ENCODE results near the gene TM7SF2. TPM values are rescaled to one million over a fixed set of nuclear protein-coding genes. Genes with fewer than 3 reads are reported as not detected.

The TM7SF2 gene
- total RNA-seq, 1 experiment from 2014 or later = 44.2 TPM

DNA sequence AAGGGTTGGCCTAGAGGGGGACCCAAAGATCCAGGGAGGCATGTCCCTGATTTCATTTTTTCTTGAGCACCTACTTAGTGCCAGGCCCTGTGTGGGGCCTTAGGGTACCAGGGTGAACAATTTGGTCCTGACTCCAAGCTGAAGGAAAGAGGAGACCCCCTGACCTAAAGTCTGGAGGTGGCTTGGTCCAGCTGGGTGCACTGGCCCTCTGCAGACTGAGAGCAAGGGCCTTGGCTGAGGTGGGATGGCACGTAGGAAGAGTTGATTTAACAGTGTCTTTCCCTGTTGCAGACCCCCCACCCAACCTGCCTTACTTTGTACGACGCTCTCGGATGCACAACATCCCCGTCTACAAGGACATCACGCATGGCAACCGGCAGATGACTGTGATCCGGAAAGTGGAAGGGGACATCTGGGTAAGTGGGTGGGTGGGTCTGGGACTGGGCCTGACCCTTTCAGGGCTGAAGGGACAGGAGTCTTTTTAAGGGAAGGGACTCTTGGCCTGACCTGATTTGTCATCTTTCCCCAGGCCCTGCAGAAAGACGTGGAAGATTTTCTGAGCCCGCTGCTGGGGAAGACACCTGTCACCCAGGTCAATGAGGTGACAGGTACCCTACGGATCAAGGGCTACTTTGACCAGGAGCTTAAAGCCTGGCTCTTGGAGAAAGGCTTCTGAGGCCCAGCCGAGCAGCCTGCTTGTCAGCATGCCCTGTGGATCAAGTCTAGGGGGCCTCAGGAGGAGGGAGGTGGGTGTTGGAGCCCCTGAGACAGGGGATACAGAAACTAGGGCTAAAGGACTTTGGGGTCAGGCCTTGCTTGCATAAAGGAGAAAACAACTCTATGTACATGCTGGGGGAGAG lies 13.8 kb downstream of the TM7SF2 start:
- Histone ChIP-seq H3K4me3 (ENCODE audit: low read length) (no peak overlapping the region), H3K36me3 (ENCODE audit: low read depth, low read length) (peaks cover 41% of the 10 kb centered on the region), H3K9ac (ENCODE audit: low read length) (no peak overlapping the region), H3K9me3 (ENCODE audit: low read length) (no peaks in the 10 kb centered on the region), H3K79me2 (ENCODE audit: low read length) (peaks cover 47% of the 10 kb centered on the region), H2AFZ (ENCODE audit: low read length) (no peak overlapping the region), H3K4me1 (ENCODE audit: insufficient read depth, low read length) (peaks cover 19% of the 10 kb centered on the region), H3K27ac (ENCODE audit: low read length) (no peak overlapping the region), H3K9me2 (replicated peaks; ENCODE audit: low read length) (no peaks in the 10 kb centered on the region), H3K27me3 (ENCODE audit: low read length) (no peaks in the 10 kb centered on the region), H3K4me2 (ENCODE audit: low read length) (no peak overlapping the region), H3F3A (ENCODE audit: low read length, unreplicated experiment) (peaks cover 1% of the 10 kb centered on the region), H4K20me1 (ENCODE audit: low read length) (0 out of 2 replicates have a peak, but pooled peaks cover under 1% of the 10 kb centered on the region)
- ATAC-seq = no peak
- CTCF ChIA-PET = no interaction called here
- DNase-seq = no peak
- POLR2A ChIA-PET (ENCODE audit: unreplicated experiment) = no interaction called here
- intact Hi-C loops (cut with micrococcal nuclease) = no loop called here
- BruUV-seq (replicated peaks) = no TSS peak
- TF ChIP-seq, protein P1, sequence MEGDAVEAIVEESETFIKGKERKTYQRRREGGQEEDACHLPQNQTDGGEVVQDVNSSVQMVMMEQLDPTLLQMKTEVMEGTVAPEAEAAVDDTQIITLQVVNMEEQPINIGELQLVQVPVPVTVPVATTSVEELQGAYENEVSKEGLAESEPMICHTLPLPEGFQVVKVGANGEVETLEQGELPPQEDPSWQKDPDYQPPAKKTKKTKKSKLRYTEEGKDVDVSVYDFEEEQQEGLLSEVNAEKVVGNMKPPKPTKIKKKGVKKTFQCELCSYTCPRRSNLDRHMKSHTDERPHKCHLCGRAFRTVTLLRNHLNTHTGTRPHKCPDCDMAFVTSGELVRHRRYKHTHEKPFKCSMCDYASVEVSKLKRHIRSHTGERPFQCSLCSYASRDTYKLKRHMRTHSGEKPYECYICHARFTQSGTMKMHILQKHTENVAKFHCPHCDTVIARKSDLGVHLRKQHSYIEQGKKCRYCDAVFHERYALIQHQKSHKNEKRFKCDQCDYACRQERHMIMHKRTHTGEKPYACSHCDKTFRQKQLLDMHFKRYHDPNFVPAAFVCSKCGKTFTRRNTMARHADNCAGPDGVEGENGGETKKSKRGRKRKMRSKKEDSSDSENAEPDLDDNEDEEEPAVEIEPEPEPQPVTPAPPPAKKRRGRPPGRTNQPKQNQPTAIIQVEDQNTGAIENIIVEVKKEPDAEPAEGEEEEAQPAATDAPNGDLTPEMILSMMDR (conservative IDR thresholded peaks at IDR 0.05; ENCODE audit: low read depth, low read length) = no peak
- TF ChIP-seq EZH2 (IDR thresholded peaks at IDR 0.05; ENCODE audit: low read length, unreplicated experiment) (no peak), EZH2phosphoT487 (IDR thresholded peaks at IDR 0.05; ENCODE audit: borderline replicate concordance, low read length) (no peak)

DNA sequence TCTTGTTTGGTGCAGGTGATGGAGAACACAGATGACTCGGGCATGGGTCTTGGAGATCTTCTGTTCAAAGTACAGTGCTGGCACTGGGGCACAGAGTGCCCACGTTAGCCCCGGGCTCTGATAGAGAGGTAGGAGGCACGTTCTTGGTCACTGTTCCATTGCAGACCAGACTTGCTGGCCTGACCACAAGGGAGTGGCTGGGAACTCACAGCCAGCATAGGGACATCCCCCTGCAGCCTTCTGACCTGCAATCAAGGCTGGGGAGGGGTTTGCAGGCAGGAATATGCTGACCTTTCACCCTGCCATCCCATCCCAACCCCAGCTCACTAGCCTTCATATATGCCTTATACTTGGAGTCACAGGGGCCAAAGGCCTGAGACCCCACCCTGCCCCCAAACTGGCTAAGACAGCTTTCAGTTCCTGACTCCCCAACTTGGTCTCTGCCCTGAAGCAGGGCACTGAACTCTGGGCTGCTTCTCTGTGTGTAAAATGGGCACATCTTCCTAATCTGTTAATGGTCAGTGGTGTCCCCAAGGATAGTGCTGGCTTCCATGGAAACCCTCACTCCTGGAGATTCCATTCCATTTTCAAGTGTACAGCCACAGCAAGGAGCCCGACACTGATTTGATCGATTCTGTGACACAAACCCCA lies 15.1 kb downstream of the TM7SF2 start:
- CTCF ChIA-PET = no interaction called here
- ATAC-seq = no peak
- Histone ChIP-seq H3K27ac (ENCODE audit: low read length) (no peak overlapping the region), H4K20me1 (ENCODE audit: low read length) (no peaks in the 10 kb centered on the region), H3K9me2 (replicated peaks; ENCODE audit: low read length) (no peaks in the 10 kb centered on the region), H3K36me3 (ENCODE audit: low read depth, low read length) (peaks cover 42% of the 10 kb centered on the region; the same call in 1 of the 2 replicates), H2AFZ (ENCODE audit: low read length) (no peak overlapping the region), H3K9me3 (ENCODE audit: low read length) (no peaks in the 10 kb centered on the region), H3K79me2 (ENCODE audit: low read length) (peaks cover 41% of the 10 kb centered on the region), H3K9ac (ENCODE audit: low read length) (no peak overlapping the region), H3K27me3 (ENCODE audit: low read length) (no peaks in the 10 kb centered on the region), H3K4me2 (ENCODE audit: low read length) (no peak overlapping the region), H3K4me1 (ENCODE audit: insufficient read depth, low read length) (peaks cover 12% of the 10 kb centered on the region), H3F3A (ENCODE audit: low read length, unreplicated experiment) (no peaks in the 10 kb centered on the region), H3K4me3 (ENCODE audit: low read length) (no peak overlapping the region)
- DNase-seq = no peak
- TF ChIP-seq EZH2 (IDR thresholded peaks at IDR 0.05; ENCODE audit: low read length, unreplicated experiment) (no peak), EZH2phosphoT487 (IDR thresholded peaks at IDR 0.05; ENCODE audit: borderline replicate concordance, low read length) (no peak)
- TF ChIP-seq, protein P1 (conservative IDR thresholded peaks at IDR 0.05; ENCODE audit: low read depth, low read length) = no peak
- POLR2A ChIA-PET (ENCODE audit: unreplicated experiment) = no interaction called here
- intact Hi-C loops (cut with micrococcal nuclease) = no loop called here
- no TSS peak for BruUV-seq (replicated peaks)
